Measurements from ENCODE around the gene RFXAP.

Gene RFXAP

GRCh38 chr13:36870050-36870692 lies 51.1 kb downstream of the RFXAP start:
- no peak for DNase-seq (ENCODE audit: low spot score)

DNA sequence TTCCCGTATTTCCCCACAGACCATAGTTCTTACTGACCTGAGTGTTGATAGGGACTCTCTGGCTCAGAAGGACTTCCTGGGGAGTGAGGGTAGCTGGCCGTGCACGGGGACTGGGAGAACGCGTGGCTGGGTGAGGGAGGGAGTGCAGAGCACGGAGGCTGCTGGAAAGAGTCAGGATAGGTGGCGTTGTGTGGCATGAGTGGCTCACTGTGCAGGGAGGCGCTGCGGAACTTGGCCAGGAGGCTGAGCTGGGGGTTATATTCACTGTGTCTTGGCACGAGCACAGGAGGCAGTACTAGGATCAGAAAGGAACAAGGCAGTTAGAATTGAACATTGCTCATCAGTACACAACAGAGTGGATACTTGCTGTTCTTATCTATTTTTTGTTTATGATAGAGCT lies 53.6 kb downstream of the RFXAP start:
- DNase-seq (ENCODE audit: low spot score) = no peak

DNA sequence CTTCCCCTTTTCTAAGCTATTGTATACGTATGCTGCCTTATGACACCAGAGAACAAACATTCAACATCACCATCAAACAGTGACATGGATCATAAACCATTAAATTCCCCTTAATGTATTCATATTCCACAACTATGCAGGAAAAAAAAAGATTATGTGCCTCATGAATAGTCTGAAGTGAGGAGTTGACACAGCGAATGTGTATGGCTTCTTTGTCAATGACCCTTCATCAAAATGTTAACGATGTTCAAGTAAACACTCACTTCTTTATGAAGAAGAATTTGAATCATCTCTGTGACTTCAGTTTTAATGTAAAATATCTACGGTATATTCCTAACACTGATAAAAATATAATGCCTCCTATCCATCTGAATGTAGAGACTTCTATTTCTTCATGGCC lies 56.4 kb downstream of the RFXAP start:
- DNase-seq (ENCODE audit: low spot score) = no peak

DNA sequence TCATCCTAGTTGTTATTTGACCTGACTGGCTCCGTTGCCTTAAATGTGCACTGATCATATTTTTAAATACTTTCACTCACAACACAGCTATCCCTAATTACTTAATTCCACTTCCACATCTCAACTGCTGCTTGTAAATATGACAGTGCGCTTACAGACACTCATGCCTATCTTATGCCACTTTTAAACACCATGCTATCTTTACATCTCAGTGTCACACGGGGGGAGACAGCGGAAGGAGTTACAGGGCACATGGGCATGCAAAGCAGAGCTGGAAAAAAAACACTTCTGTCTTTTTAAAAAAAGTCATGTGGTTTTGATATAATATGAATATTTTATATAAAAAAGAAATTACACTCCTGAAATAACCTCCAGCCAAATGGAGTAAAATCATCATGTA lies 56.9 kb downstream of the RFXAP start:
- DNase-seq (ENCODE audit: low spot score) = no peak

All from HuH-7.5 (cell line).